ENCODE measurements around the gene WASL.
"Not testable (repeated sequence)": the region's sequence is repeated elsewhere in the genome, so short reads cannot be mapped to it uniquely, and the experiment has no call there.

WASL gene

GRCh38 chr7:123769371-123769770 is 20.6 kb upstream of the WASL start:
- DNase-seq (ENCODE audit: low read depth in 2 of 2, low spot score in 1 of 2): no peak

GRCh38 chr7:123768493-123768892 is 19.7 kb upstream of the WASL start:
- no peak for DNase-seq (ENCODE audit: low read depth in 2 of 2, low spot score in 1 of 2)

- DNase-seq (ENCODE audit: low read depth in 2 of 2, low spot score in 1 of 2): no peak
Measured at GRCh38 chr7:123763191-123763661, 14.4 kb upstream of the WASL start.

- no peak for DNase-seq (ENCODE audit: low read depth in 2 of 2, low spot score in 1 of 2)
Measured at GRCh38 chr7:123761729-123762128, 12.9 kb upstream of the WASL start.

- DNase-seq (ENCODE audit: low read depth in 2 of 2, low spot score in 1 of 2): no peak
Measured at GRCh38 chr7:123757095-123757494, 8.3 kb upstream of the WASL start.

- no peak for DNase-seq (ENCODE audit: low read depth in 2 of 2, low spot score in 1 of 2)
Measured at GRCh38 chr7:123755338-123755737, 6.5 kb upstream of the WASL start.

- DNase-seq (ENCODE audit: low read depth in 2 of 2, low spot score in 1 of 2): no peak
Measured at GRCh38 chr7:123754271-123754871, 5.6 kb upstream of the WASL start.

- no peak for DNase-seq (ENCODE audit: low read depth in 2 of 2, low spot score in 1 of 2)
Measured at GRCh38 chr7:123752534-123752933, 3.7 kb upstream of the WASL start.

- no peak for DNase-seq (ENCODE audit: low read depth in 2 of 2, low spot score in 1 of 2)
Measured at GRCh38 chr7:123751821-123752220, 3.0 kb upstream of the WASL start.

GRCh38 chr7:123750389-123751230 is 1.8 kb upstream of the WASL start:
- DNase-seq (ENCODE audit: low read depth in 2 of 2, low spot score in 1 of 2): no peak

GRCh38 chr7:123749537-123749857 is 694 bp upstream of the WASL start:
- DNase-seq (ENCODE audit: low read depth in 2 of 2, low spot score in 1 of 2): no peak

- no peak for DNase-seq (ENCODE audit: low read depth in 2 of 2, low spot score in 1 of 2)
Measured at GRCh38 chr7:123748171-123748733, 551 bp downstream of the WASL start.

GRCh38 chr7:123747620-123748141 is 1.1 kb downstream of the WASL start:
- no peak for DNase-seq (ENCODE audit: low read depth in 2 of 2, low spot score in 1 of 2)

GRCh38 chr7:123746931-123747488 is 1.8 kb downstream of the WASL start:
- no peak for DNase-seq (ENCODE audit: low read depth in 2 of 2, low spot score in 1 of 2)

GRCh38 chr7:123746055-123746454 is 2.7 kb downstream of the WASL start:
- DNase-seq (ENCODE audit: low read depth in 2 of 2, low spot score in 1 of 2): no peak

- no peak for DNase-seq (ENCODE audit: low read depth in 2 of 2, low spot score in 1 of 2)
Measured at GRCh38 chr7:123745437-123745836, 3.4 kb downstream of the WASL start.

- no peak for DNase-seq (ENCODE audit: low read depth in 2 of 2, low spot score in 1 of 2)
Measured at GRCh38 chr7:123744416-123744815, 4.4 kb downstream of the WASL start.

GRCh38 chr7:123741940-123742339 is 6.9 kb downstream of the WASL start:
- DNase-seq (ENCODE audit: low read depth in 2 of 2, low spot score in 1 of 2): no peak

- DNase-seq (ENCODE audit: low read depth in 2 of 2, low spot score in 1 of 2): no peak
Measured at GRCh38 chr7:123738808-123739207, 10.0 kb downstream of the WASL start.

GRCh38 chr7:123738356-123738755 is 10.4 kb downstream of the WASL start:
- DNase-seq (ENCODE audit: low read depth in 2 of 2, low spot score in 1 of 2): no peak

GRCh38 chr7:123737168-123737674 is 11.6 kb downstream of the WASL start:
- not testable (repeated sequence) for DNase-seq (ENCODE audit: low read depth in 2 of 2, low spot score in 1 of 2)

GRCh38 chr7:123735539-123735938 is 13.3 kb downstream of the WASL start:
- DNase-seq (ENCODE audit: low read depth in 2 of 2, low spot score in 1 of 2): no peak
